SHP77 treated with DMSO at 0.1 percent for 48 hours (cell line): ENCODE data around the gene MICALL2.

Experiments
- DNase-seq: peaks from one replicate; lab custom pipeline; 2025; lab: John Stamatoyannopoulos, UW

MICALL2 gene

DNA sequence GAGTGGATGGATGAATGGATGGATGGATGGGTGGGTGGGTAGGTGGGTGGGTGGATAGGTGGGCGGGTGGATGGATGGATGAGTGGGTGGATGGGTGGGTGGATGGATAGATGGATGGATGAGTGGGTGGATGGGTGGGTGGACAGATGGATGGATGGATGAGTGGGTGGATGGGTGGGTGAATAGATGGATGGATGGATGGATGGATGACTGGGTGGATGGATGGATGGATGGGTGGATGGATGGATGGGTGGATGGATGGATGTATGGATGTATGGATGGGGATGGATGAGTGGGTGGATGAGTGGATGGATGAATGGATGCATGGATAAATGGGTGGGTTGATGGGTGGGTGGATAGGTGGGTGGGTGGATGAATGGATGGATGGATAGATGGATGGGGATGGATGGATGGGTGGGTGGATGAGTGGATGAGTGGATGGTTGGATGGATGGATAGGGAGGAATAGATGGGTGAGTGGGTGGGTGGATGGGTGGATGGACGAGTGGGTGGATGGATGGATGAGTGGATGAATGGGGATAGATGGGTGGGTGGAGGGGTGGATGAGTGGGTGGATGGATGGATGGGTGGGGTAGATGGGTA, 43.8 kb downstream of the MICALL2 start:
- no peak for DNase-seq

- DNase-seq, result no peak
These were observed 45.2 kb downstream of the MICALL2 start for GRCh38 chr7:1413936-1414639.

DNA sequence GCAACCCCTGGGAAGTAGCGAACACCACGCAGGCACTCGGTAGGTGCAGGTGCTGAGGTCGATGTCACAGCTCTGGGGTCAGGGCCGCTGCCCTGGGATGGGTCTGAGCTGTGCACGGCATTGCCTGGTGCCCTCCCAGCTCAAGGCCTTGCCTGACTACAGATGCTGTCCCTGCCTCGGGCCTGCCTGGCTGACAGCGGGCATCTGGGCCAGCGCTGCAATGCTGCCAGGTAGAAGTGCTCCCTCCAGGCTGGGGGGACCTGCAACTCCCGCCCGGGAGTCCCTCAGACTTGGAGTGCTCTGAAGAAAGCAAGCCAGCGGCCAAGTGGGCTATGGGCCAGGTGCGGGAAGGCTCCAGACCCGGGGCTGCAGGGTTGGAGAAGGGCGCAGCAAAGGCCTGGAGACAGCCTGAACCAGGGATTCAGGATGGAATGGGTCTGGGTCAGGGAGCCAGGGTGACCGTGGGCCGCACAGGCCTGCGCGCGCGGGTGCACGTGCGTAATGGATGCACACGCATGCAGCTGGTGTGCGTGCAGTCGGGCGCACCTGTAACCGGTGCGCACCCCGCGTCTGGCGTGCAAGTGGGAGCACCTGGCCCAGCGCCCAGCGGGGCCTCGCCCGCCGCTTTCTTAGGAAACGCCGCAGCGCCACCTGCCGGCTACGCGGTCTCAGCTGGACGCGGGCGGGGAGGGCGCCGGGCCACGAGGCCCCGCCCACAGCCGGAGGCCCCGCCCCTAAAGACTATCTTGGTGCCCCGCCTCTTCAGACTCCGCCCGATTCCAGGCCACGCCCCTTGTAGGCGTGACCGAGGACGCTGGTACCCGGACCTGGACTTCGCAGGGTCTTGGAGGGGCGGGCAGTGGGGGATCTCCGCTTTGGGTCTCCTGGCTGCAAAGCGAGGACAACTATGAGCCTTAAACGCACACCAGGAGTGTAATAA, 46.7 kb downstream of the MICALL2 start:
- peak; percentile 87 for DNase-seq

- DNase-seq, result no peak
These were observed 47.9 kb downstream of the MICALL2 start for GRCh38 chr7:1411414-1411813.

GRCh38 chr7:1410992-1411391, 48.3 kb downstream of the MICALL2 start:
- DNase-seq, result no peak

GRCh38 chr7:1409555-1409954, 49.7 kb downstream of the MICALL2 start:
- no peak for DNase-seq

DNA sequence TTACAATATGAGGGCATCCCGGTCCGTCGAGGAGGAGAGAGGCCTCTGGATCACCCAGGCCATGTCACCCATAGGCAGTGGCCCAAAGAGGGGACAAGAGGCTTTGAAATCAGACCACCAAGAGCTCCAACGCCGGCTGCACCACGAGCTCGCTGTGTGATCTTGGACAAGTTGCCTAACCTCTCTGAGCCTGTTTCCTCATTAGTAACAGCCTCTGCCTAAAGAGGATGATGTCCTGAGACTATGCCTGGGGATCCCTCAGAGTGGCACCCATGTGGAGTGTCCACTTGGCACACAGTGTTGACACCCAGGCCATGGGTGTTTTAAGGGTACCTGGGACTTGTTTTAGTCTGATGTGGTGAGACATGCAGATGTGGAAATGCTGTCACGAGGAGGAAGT, 50.8 kb downstream of the MICALL2 start:
- DNase-seq, result no peak

- no peak for DNase-seq
These were observed 51.4 kb downstream of the MICALL2 start for GRCh38 chr7:1407892-1408291.

GRCh38 chr7:1404898-1405548, 54.2 kb downstream of the MICALL2 start:
- no peak for DNase-seq

- no peak for DNase-seq
These were observed 54.8 kb downstream of the MICALL2 start for GRCh38 chr7:1404460-1404809.

GRCh38 chr7:1403638-1404459, 55.4 kb downstream of the MICALL2 start:
- DNase-seq, result peak; percentile 32

DNA sequence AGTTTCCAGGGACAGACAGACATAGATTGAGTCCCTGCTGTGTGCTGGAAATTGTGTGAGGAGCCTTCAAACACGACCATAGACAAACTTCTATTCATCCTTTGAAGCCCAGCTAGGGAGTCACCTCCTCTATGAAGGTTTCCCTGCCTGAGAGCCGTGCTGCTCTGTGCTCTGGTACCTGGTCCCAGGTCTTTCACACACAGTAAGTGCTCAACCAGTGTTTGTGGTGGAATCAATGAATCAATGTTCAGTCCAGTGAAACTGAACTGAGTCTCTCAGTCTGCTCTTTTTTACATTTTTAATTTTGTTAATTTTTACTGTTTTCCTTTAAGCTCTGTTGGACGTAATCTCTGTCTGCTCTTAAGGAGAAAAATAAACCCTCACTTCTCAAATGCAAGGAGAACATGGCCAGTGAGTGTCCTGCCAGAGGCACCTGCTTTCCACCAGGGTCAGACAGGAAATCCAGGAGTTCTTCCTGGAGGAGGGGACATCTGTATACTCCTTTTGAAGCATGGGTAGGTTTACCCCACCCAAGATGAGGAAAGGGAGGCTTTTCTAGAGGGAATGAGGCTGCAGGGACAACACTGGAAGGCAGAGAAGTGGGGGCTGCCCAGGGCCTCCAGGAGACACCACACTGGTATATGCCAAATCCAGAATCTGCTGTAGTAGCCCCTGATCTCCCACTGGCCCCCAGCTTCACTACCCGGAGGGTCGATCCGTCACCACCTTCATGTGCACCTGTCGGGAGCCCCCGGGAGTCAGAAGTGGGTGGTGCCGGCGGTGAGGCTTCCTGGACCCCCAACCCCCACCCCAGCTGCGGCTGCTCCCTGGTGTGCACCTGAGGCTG, 56.3 kb downstream of the MICALL2 start:
- DNase-seq, result no peak

DNA sequence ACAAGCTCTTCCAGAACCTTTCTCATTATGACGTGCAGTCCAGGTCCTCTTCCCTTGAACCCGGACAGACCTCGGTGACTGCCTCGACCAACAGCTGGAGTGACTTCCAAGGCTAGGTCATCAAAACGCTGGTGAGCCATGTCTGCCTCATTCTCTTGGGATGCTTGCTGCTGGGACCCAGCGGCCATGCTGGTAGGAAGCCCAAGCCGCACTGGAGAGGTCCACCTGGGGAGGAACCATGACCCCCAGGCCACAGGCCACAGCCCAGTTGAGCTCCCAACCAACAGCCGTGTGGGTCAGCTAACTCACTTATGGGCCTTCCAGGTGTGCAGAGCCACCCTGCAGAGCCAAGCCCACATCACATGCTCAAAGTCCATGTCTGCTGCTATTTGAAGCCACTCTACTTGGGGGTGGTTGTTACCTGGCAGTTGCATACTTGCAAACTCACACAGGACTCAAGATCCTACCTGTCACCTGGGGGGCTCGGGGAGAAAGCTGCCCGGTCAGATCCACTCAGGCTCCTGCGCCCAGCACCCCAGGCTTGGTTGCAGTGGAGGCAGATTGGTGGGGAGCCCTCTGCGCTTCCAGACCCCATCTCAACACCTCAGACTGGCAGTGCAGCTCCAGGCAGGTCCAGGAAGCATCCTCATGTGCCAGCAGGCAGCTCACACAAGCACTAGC, 57.0 kb downstream of the MICALL2 start:
- DNase-seq, result no peak

DNA sequence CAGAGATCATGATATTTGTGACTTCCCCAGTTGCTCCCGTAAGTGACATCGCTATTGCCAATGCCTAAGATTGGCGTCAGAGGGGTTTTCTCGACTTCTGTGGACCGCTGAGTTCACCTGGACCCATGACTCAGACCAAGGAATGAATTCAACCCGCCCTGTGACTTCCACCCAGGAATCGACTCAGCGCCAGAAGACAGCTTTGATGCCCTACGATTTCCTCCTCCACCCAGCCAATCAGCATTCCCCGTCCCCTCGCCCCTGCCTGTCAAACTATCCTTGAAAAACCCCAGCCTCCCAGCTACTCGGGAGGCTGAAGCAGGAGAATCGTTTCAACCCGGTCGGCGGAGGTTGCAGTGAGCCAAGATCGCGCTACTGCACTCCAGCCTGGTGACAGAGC, 58.3 kb downstream of the MICALL2 start:
- DNase-seq, result no peak

GRCh38 chr7:1400371-1400770, 58.9 kb downstream of the MICALL2 start:
- no peak for DNase-seq

DNA sequence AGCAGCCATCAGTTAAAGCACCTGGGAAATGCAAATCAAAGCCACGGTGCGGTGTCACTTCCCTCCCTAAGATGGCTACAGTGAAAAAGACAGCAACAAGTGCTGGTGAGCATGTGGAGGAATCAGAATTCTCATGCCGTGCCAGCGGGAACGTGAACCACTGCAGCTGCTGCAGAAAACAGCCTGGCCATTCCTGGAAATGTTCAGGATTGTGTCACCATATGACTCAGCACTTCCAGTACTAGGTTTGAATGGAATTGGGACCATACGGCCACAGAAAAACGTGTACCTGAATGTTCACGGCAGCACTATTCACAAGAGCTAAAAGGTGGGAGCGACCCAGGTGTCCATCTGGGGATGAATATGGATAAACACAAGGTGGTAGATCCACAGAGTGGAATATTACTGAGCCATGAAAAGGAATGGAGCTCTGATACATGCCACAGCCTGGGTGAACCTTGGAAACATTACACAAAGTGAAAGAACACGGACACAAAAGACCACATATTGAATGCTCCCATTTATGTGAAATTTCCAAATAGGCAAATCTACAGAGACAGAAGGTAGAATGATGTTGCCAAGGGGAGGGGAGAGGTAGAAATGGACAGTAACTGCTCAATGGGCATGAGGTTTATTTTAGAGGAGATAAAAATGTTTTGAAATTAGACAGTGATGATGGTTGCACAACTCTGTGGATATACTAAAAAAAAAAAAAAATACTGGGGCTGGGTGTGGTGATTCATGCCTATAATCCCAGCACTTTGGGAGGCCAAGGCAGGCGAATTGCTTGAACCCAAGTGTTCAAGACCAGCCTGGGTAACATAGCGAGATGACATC, 61.6 kb downstream of the MICALL2 start:
- no peak for DNase-seq

GRCh38 chr7:1396195-1396594, 63.1 kb downstream of the MICALL2 start:
- no peak for DNase-seq

DNA sequence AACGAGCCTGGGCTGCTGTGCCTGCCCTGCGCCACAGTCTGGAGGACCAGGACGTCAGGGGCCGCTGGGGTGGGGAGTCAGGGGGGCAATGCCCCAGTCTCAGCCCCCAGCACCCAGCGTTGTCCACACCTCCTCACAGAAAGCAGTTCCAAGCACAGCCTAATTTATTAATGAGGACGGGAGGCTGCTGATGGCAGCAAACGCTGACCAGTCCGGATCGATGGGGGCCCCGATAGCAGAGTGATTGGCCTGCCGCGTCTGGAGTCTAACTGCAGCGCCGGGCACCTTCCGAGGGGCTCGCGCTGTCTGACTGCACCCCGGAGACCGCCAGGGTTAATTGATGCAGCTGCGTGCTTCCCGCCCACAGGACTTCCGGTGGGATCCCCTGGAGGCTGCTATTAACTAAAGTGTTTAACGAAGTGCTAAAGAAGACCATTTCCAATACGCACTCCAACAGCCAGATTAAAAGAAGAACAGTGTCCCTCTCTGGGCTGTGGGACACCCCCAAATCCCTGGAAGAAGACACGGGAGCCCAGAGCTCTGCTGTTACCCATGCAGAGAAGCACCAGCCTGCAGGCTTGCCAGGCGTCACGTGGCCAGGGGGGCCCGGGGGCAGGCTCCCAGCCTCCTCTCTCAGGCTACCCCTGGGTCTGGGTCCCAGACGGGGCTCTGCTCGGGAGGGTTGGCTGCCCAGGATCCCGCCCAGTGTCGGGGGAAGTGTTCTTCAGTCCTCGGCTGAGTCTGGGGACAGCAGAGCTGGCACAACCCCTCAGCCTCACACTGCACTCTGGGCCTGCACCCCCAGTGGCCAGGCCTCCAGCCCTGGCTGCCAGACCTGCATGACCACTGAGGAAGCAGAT, 63.8 kb downstream of the MICALL2 start:
- no peak for DNase-seq
